Fibroblast of villous mesenchyme (primary cell): ENCODE data around the gene RDX. TPM values are rescaled to one million over a fixed set of nuclear protein-coding genes. Genes with fewer than 3 reads are reported as not detected.

Source experiments
- DNase-seq: peaks from one replicate; pipeline ENCODE4 v3.0.0-alpha.2; 2010; ENCODE audit warnings: low read depth
- H3K4me3 ChIP-seq: 2 replicates; pipeline ENCODE4 v1.5.1; 2011; ENCODE audit warnings: low read depth, mild to moderate bottlenecking, low read length
- total RNA-seq: library from RNA; depleted of rRNA; stranded (reverse); fragments of >200 nt; gene quantifications from 2 replicates; pipeline ENCODE4 v1.2.3, GENCODE V29; 2012
- TF ChIP-seq, protein P1 (sequence below): IDR thresholded peaks from 2 replicates; pipeline ENCODE4 v1.5.1; 2012; ENCODE audit warnings: low read depth, mild to moderate bottlenecking, low read length; ENCODE audit not compliant: insufficient read depth

The RDX gene
- total RNA-seq, 1 donor, result 84.2 TPM

DNA sequence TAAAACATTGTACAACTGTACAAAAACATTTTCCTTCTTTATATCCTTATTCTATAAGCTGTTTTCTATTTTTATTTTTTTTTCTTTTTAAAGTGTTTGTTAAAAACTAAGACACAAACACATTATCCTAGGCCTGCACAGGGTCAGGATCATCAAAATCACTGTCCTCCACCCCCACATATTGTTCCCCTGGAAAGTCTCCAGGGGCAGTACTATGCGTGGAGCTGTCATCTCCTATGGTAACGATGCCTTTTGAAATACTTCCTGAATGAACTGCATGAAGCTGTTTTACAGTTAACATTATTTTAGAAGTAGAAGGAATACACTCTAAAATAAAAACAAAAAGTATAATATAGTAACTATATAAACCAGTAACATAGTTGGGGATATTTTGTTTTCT lies 136.0 kb downstream of the RDX start:
- no peak overlapping the region for H3K4me3 ChIP-seq
- TF ChIP-seq, protein P1, sequence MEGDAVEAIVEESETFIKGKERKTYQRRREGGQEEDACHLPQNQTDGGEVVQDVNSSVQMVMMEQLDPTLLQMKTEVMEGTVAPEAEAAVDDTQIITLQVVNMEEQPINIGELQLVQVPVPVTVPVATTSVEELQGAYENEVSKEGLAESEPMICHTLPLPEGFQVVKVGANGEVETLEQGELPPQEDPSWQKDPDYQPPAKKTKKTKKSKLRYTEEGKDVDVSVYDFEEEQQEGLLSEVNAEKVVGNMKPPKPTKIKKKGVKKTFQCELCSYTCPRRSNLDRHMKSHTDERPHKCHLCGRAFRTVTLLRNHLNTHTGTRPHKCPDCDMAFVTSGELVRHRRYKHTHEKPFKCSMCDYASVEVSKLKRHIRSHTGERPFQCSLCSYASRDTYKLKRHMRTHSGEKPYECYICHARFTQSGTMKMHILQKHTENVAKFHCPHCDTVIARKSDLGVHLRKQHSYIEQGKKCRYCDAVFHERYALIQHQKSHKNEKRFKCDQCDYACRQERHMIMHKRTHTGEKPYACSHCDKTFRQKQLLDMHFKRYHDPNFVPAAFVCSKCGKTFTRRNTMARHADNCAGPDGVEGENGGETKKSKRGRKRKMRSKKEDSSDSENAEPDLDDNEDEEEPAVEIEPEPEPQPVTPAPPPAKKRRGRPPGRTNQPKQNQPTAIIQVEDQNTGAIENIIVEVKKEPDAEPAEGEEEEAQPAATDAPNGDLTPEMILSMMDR, result no peak
- DNase-seq, result no peak

GRCh38 chr11:110160016-110160415 lies 136.4 kb downstream of the RDX start:
- no peak overlapping the region for H3K4me3 ChIP-seq
- DNase-seq, result no peak
- TF ChIP-seq, protein P1, result no peak

DNA sequence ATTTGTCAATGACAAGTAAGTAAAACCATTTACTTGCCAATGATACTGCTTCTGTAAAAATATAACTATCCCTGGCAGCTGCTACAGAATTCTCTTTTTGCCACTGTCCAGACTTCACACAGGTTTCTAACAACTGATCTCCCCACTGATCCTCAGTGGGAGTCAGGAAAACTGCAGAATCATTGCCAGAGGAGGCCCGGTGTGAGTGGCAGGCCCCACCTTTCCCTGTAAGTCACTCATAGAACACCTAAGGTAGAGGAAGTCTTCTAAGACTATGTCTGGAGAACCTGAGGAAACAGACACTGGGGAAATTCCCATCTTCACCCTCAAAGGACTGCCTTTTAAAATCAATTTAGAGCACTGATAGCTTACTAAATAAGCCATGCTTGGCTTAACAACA lies 136.9 kb downstream of the RDX start:
- DNase-seq, result no peak
- no peak overlapping the region for H3K4me3 ChIP-seq
- TF ChIP-seq, protein P1, result no peak

- no peak for DNase-seq
- H3K4me3 ChIP-seq, result no peak overlapping the region
- TF ChIP-seq, protein P1, result no peak
Observed at GRCh38 chr11:110158317-110159200, 137.9 kb downstream of the RDX start.

DNA sequence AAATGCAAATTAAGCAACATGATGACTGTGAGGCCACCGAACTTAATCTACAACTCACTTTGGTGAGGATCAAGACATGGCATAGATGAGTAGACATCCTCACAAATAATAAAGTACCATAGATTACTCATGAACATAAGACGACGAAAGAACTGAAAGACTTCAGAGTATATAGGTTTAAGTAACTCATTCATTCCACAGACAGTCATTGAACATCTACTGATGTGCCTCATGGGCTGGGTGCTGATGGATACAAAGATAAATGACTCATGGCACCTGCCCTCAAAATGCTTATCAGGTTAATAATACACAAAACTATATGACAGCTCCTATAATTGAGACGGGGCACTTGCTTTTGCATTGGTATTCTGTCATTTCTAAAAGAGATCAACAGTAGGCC lies 139.9 kb downstream of the RDX start:
- TF ChIP-seq, protein P1, result no peak
- DNase-seq, result no peak
- H3K4me3 ChIP-seq, result no peak overlapping the region

DNA sequence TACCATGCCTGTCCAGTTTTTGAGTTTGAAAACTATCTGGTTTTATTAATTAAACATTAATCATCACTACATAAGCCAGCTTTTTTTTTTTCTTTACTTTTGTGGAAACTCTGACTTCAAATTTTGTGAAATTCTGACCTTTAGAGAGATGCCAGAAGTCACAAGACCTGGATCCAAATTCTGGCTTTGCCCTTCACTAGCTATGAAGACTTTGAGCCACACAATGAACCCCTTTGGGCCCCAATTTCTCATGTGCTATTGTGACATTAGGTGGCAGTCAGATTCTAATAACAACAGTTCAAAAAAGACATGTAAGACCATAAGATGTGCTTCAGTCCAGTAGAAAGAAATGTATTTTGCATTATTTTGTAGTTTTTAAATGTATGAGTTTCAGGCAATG lies 142.9 kb downstream of the RDX start:
- no peak for DNase-seq
- TF ChIP-seq, protein P1, result no peak
- H3K4me3 ChIP-seq, result no peak overlapping the region
